GM23248 (cell line): ENCODE data around the gene TENT4A.

Source experiments
- EZH2 ChIP-seq: fragments of 200-600 bp; sonication (generic); IDR thresholded peaks from 2 replicates; pipeline ENCODE4 v1.6.1; 2018; ENCODE audit warnings: antibody characterized with exemption, mild to moderate bottlenecking; ENCODE audit not compliant: insufficient read depth, poor library complexity, severe bottlenecking
- EZH2phosphoT487 ChIP-seq: fragments of 200-600 bp; sonication (generic); IDR thresholded peaks from 2 replicates; pipeline ENCODE4 v1.6.1; 2018; ENCODE audit warnings: antibody characterized with exemption, moderate library complexity, mild to moderate bottlenecking, low read depth; ENCODE audit not compliant: insufficient read depth

DNA sequence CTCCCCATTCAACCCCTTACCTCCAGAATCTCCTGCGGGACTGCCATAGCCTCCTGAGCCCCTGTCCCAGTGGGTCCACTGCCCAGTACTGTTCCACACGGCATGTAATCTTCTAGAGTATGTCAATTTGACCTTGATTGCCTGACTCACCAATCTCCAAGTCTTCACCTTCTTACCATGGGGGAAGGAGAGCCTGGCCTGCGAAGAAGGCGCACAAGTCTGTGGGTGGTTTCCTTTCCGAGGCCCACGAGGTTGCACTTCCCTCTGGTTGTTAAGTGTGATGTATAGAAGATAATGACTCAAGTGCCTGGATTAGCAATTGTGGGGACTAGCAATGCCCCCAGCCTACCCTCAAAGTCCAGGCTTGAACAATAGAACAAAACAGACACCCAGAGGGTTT, 8.1 kb upstream of the TENT4A start:
- TF ChIP-seq EZH2, result no peak
- no peak for TF ChIP-seq EZH2phosphoT487
